Keratinocyte (primary cell): ENCODE data around the gene CD81. TPM values are rescaled to one million over a fixed set of nuclear protein-coding genes. Genes with fewer than 3 reads are reported as not detected.

ENCODE experiments used
- DNase-seq: peaks from one replicate; pipeline ENCODE4 v3.0.0-alpha.2; 2011; ENCODE audit warnings: low read depth, missing footprints, low spot score
- FAIRE-seq: peaks from 2 replicates; lab custom pipeline; 2011; peaks lifted over from hg19 to GRCh38; lab: Jason Lieb, UNC
- H2AFZ ChIP-seq: 2 replicates; pipeline ENCODE4 v1.6.0; 2012; ENCODE audit warnings: low read length, control low read depth, inconsistent platforms; ENCODE audit not compliant: control insufficient read depth
- H3K27ac ChIP-seq: 2 replicates; pipeline ENCODE4 v1.5.1; 2011; ENCODE audit warnings: low read length; ENCODE audit not compliant: control insufficient read depth, insufficient read depth
- H3K27me3 ChIP-seq: 3 replicates; pipeline ENCODE4 v1.6.0; 2011; ENCODE audit warnings: low read length; ENCODE audit not compliant: control insufficient read depth, insufficient read depth; ENCODE audit errors: extremely low read depth
- H3K36me3 ChIP-seq, 2 experiments: 2 replicates in 1 of 2; 3 replicates in 1 of 2; pipeline ENCODE4 v1.5.1; 2011; ENCODE audit warnings: low read length in 2 of 2, mild to moderate bottlenecking in 1 of 2; ENCODE audit not compliant: control insufficient read depth in 2 of 2, insufficient read depth in 2 of 2; ENCODE audit errors: extremely low read depth in 1 of 2
- H3K4me1 ChIP-seq: 3 replicates; pipeline ENCODE4 v1.5.1; 2011; ENCODE audit warnings: low read length; ENCODE audit not compliant: control insufficient read depth, insufficient read depth; ENCODE audit errors: extremely low read depth
- H3K4me2 ChIP-seq: 3 replicates; pipeline ENCODE4 v1.6.0; 2011; ENCODE audit warnings: low read depth, low read length; ENCODE audit not compliant: control insufficient read depth, insufficient read depth; ENCODE audit errors: extremely low read depth
- H3K4me3 ChIP-seq, 3 experiments: fragments of 200-600 bp in 1 of 3; sonication (generic) in 1 of 3; 2 replicates in 2 of 3; 3 replicates in 1 of 3; pipeline ENCODE4 v1.5.1; 2011 to 2016; ENCODE audit warnings: low read length in 3 of 3, mild to moderate bottlenecking in 3 of 3, control low read depth in 2 of 3, inconsistent platforms in 1 of 3, low read depth in 1 of 3, mixed read lengths in 1 of 3, mixed run types in 1 of 3, moderate library complexity in 1 of 3; ENCODE audit not compliant: control insufficient read depth in 2 of 3, insufficient read depth in 2 of 3; ENCODE audit errors: extremely low read depth in 1 of 3
- H3K79me2 ChIP-seq: 2 replicates; pipeline ENCODE4 v1.6.0; 2012; ENCODE audit warnings: low read length; ENCODE audit not compliant: control insufficient read depth, insufficient read depth
- H3K9ac ChIP-seq: 3 replicates; pipeline ENCODE4 v1.6.0; 2011; ENCODE audit warnings: low read length; ENCODE audit not compliant: control insufficient read depth, insufficient read depth; ENCODE audit errors: extremely low read depth
- H3K9me1 ChIP-seq: 3 replicates; pipeline ENCODE4 v1.6.0; 2011; ENCODE audit warnings: low read length; ENCODE audit not compliant: control insufficient read depth, insufficient read depth; ENCODE audit errors: extremely low read depth
- H3K9me3 ChIP-seq: 2 replicates; pipeline ENCODE4 v1.5.1; 2012; ENCODE audit warnings: low read depth, low read length; ENCODE audit not compliant: control insufficient read depth
- H4K20me1 ChIP-seq: 3 replicates; pipeline ENCODE4 v1.6.0; 2011; ENCODE audit warnings: low read length; ENCODE audit not compliant: control insufficient read depth, insufficient read depth; ENCODE audit errors: extremely low read depth
- CTCF ChIP-seq, 3 experiments: IDR thresholded peaks in 1 of 3; conservative IDR thresholded peaks in 1 of 3; optimal IDR thresholded peaks in 1 of 3; 2 replicates in 2 of 3; 3 replicates in 1 of 3; pipeline versions ENCODE3 to v1.5.1; 2011; ENCODE audit warnings: low read length in 3 of 3, mild to moderate bottlenecking in 3 of 3, moderate library complexity in 2 of 3, control low read depth in 1 of 3, inconsistent platforms in 1 of 3; ENCODE audit not compliant: insufficient read depth in 2 of 3; ENCODE audit errors: extremely low read depth in 1 of 3
- EZH2 ChIP-seq: IDR thresholded peaks from one replicate; pipeline ENCODE4 v1.6.1; 2012; ENCODE audit warnings: inconsistent platforms, mild to moderate bottlenecking, low read length, moderate library complexity
- dilution Hi-C: fragments of 300-500 bp; cut with MboI; formaldehyde crosslinking; loops from one replicate; pipeline ENCODE4 v1.7.0; 2020; ENCODE audit warnings: low sequenced_read_pairs; ENCODE audit not compliant: extremely low pct_ligation_motif_present
- polyA plus RNA-seq, 5 experiments: library from polyadenylated mRNA; depleted of rRNA in 3 of 5; stranded (reverse) in 3 of 5; stranded (forward) in 1 of 5; unstranded in 1 of 5; fragments of >200 nt; gene quantifications; 1 replicate in 1 of 5; 2 replicates in 3 of 5; 3 replicates in 1 of 5; pipeline versions ENCODE4 v1.2.1 to v1.2.3, GENCODE V29; 2011 to 2012; ENCODE audit warnings: missing spikeins in 2 of 5, low read depth in 1 of 5, low replicate concordance in 1 of 5

The CD81 gene
- polyA plus RNA-seq, 1 donor (not counting 4 experiments of a cell fraction or from before 2014, with no cell fraction given), result 194 TPM

- no peak overlapping the region for H3K4me2 ChIP-seq
- no peak for FAIRE-seq
- H3K79me2 ChIP-seq, result no peaks in the 10 kb centered on the region
- dilution Hi-C loops, result no loop called here
- no peak for TF ChIP-seq CTCF (optimal IDR thresholded peaks at IDR 0.05 in 1 of 3, IDR thresholded peaks at IDR 0.05 in 1 of 3, conservative IDR thresholded peaks at IDR 0.05 in 1 of 3; ENCODE audit: extremely low read depth in 1 of 3, insufficient read depth in 2 of 3, low read length in 3 of 3)
- TF ChIP-seq EZH2, result no peak
- H3K9ac ChIP-seq, result no peak overlapping the region
- no peaks in the 10 kb centered on the region for H3K4me1 ChIP-seq
- H3K9me1 ChIP-seq, result no peaks in the 10 kb centered on the region
- no peak for DNase-seq
- H3K36me3 ChIP-seq, result no peaks in the 10 kb centered on the region
- no peak overlapping the region for H2AFZ ChIP-seq
- H4K20me1 ChIP-seq, result no peaks in the 10 kb centered on the region
- H3K27me3 ChIP-seq, result no peaks in the 10 kb centered on the region
- no peak overlapping the region for H3K27ac ChIP-seq
- H3K9me3 ChIP-seq, result no peaks in the 10 kb centered on the region
- no peak overlapping the region for H3K4me3 ChIP-seq
These were observed 59.0 kb downstream of the CD81 start for GRCh38 chr11:2436013-2436520.

GRCh38 chr11:2436521-2437031 lies 59.5 kb downstream of the CD81 start:
- no peak for DNase-seq
- no peaks in the 10 kb centered on the region for H3K4me1 ChIP-seq
- no peaks in the 10 kb centered on the region for H3K9me1 ChIP-seq
- H3K9me3 ChIP-seq, result no peaks in the 10 kb centered on the region
- H3K4me2 ChIP-seq, result no peak overlapping the region
- no peaks in the 10 kb centered on the region for H3K36me3 ChIP-seq
- H3K4me3 ChIP-seq, result no peak overlapping the region
- H3K79me2 ChIP-seq, result no peaks in the 10 kb centered on the region
- H2AFZ ChIP-seq, result no peak overlapping the region
- H3K9ac ChIP-seq, result no peak overlapping the region
- no peak overlapping the region for H3K27ac ChIP-seq
- H4K20me1 ChIP-seq, result no peaks in the 10 kb centered on the region
- TF ChIP-seq CTCF (optimal IDR thresholded peaks at IDR 0.05 in 1 of 3, IDR thresholded peaks at IDR 0.05 in 1 of 3, conservative IDR thresholded peaks at IDR 0.05 in 1 of 3; ENCODE audit: extremely low read depth in 1 of 3, insufficient read depth in 2 of 3, low read length in 3 of 3) (no peak), EZH2 (no peak)
- FAIRE-seq, result no peak
- dilution Hi-C loops, result no loop called here
- H3K27me3 ChIP-seq, result no peaks in the 10 kb centered on the region
